Measurements from ENCODE around the gene CHD8.

GRCh38 chr14:21384494-21384851 lies 71.5 kb downstream of the CHD8 start:
- no peak for TF ChIP-seq CTCF (IDR thresholded peaks at IDR 0.05)
- TF ChIP-seq POLR2A (IDR thresholded peaks at IDR 0.05; ENCODE audit: low read depth) = no peak
- TF ChIP-seq POLR2AphosphoS5 (IDR thresholded peaks at IDR 0.05) = no peak

Measured in esophagus muscularis mucosa (tissue), 3 donors.